H1 (cell line): ENCODE results near the gene BAG1. TPM values are rescaled to one million over a fixed set of nuclear protein-coding genes. Genes with fewer than 3 reads are reported as not detected.

ENCODE experiments used
- ASH2L ChIP-seq: fragments of 200-600, 300-600 bp; sonication (generic); IDR thresholded peaks from one replicate; pipeline ENCODE4 v1.7.1; 2017; ENCODE audit warnings: low read length
- ATF2 ChIP-seq: IDR thresholded peaks from 2 replicates; pipeline ENCODE4 v1.6.1; 2012; ENCODE audit warnings: low read length, inconsistent platforms
- CEBPB ChIP-seq: IDR thresholded peaks from 2 replicates; pipeline ENCODE4 v1.6.1; 2012; ENCODE audit warnings: low read depth, low read length
- EGR1 ChIP-seq: IDR thresholded peaks from 2 replicates; pipeline ENCODE4 v1.6.1; 2011; ENCODE audit warnings: low read depth, low read length, borderline replicate concordance
- GABPA ChIP-seq: IDR thresholded peaks from 2 replicates; pipeline ENCODE4 v1.6.1; 2011; ENCODE audit warnings: mild to moderate bottlenecking, low read length, moderate library complexity, borderline replicate concordance; ENCODE audit not compliant: insufficient read depth
- PHF8 ChIP-seq: fragments of 200-600 bp; sonication (generic); conservative IDR thresholded peaks from 2 replicates; pipeline ENCODE4 v1.7.1; 2012; ENCODE audit warnings: low read depth, mild to moderate bottlenecking, inconsistent platforms, low read length, moderate library complexity
- TCF12 ChIP-seq: IDR thresholded peaks from 2 replicates; pipeline ENCODE4 v1.6.1; 2011; ENCODE audit warnings: low read depth, mild to moderate bottlenecking, low read length
- polyA plus RNA-seq, 7 experiments: library from polyadenylated mRNA; depleted of rRNA in 3 of 7; stranded (reverse) in 5 of 7; unstranded in 2 of 7; fragments of >200 nt in 5 of 7; fragments of 200-250 nt in 2 of 7; gene quantifications; 1 replicate in 5 of 7; 2 replicates in 1 of 7; 4 replicates in 1 of 7; pipeline versions ENCODE4 v1.2.1 to v1.2.3, GENCODE V29; 2011 to 2013; ENCODE audit warnings: missing spikeins in 2 of 7, mixed read lengths in 2 of 7
- total RNA-seq: library from RNA; stranded (reverse); fragmentation: NEBNext Ultra II Directional; extraction: Animal tissue kit (Norgen Biotek cat#: 25700); gene quantifications from 2 replicates; pipeline ENCODE4 v1.2.1, GENCODE V29; 2021

Gene BAG1
- total and polyA plus RNA-seq, 2 of the 8 experiments (the other 6 are each of a cell fraction or from before 2014, with no cell fraction given) = 14.7 to 59.8 TPM

- TF ChIP-seq ASH2L = no peak
- TF ChIP-seq GABPA = no peak
- TF ChIP-seq TCF12 = no peak
- TF ChIP-seq PHF8 = no peak
- TF ChIP-seq EGR1 = no peak
- TF ChIP-seq CEBPB = no peak
- no peak for TF ChIP-seq ATF2
Observed at GRCh38 chr9:33250458-33250995, 14.0 kb downstream of the BAG1 start (continued).
